HCT116 (cell line): Measurements from ENCODE around the gene ZDHHC1.

Source experiments
- CTCF ChIP-seq, 3 experiments: fragments of 200-600 bp in 1 of 3; sonication (generic) in 1 of 3; IDR thresholded peaks in 2 of 3; conservative IDR thresholded peaks in 1 of 3; 2 replicates each; pipeline ENCODE4 v1.5.1; 2012 to 2017; ENCODE audit warnings: low read depth in 2 of 3, low read length in 2 of 3, antibody characterized with exemption in 1 of 3, borderline replicate concordance in 1 of 3, control low read depth in 1 of 3, mild to moderate bottlenecking in 1 of 3, mixed read lengths in 1 of 3, mixed run types in 1 of 3, moderate library complexity in 1 of 3; ENCODE audit not compliant: insufficient read depth in 1 of 3
- EZH2 ChIP-seq: fragments of 200-600 bp; sonication (generic); IDR thresholded peaks from 2 replicates; pipeline ENCODE4 v1.6.1; 2017; ENCODE audit warnings: antibody characterized with exemption, mixed run types
- MAX ChIP-seq: IDR thresholded peaks from 2 replicates; pipeline ENCODE4 v1.6.1; 2012
- POLR2A ChIP-seq: IDR thresholded peaks from 2 replicates; pipeline ENCODE4 v1.7.0; 2011; ENCODE audit warnings: borderline replicate concordance; ENCODE audit not compliant: insufficient read depth, insufficient read length; ENCODE audit errors: extremely low read depth
- SRF ChIP-seq: IDR thresholded peaks from 2 replicates; pipeline ENCODE4 v1.6.1; 2012; ENCODE audit warnings: low read depth

DNA sequence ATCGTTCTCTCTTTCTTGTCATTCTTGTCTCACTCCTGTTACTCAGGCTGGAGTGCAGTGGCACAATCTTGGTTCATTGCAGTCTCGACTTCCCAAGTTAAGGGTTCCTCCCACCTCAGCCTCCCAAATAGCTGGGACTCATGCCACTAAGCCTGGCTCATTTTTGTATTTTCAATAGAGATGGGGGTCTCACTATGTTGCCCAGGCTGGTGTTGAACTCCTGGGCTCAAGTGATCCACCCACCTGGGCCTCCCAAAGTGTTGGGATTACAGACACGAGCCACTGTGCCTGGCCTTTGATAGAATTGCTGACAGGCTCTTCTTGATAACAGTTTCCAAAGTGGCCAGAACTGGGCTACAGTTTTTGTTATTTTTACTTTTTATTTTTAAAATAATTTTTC, 55.2 kb downstream of the ZDHHC1 start:
- TF ChIP-seq POLR2A (no peak), CTCF (IDR thresholded peaks at IDR 0.05 in 2 of 3, conservative IDR thresholded peaks at IDR 0.05 in 1 of 3; ENCODE audit: borderline replicate concordance in 1 of 3, insufficient read depth in 1 of 3, low read depth in 2 of 3, low read length in 2 of 3) (no peak), MAX (no peak), SRF (no peak), EZH2 (no peak)
